H9 (cell line): ENCODE results near the gene DENND5A. TPM values are rescaled to one million over a fixed set of nuclear protein-coding genes. Genes with fewer than 3 reads are reported as not detected.

ENCODE experiments used
- DNase-seq: peaks from one replicate; pipeline ENCODE4 v3.0.0-alpha.2; 2017
- H2AFZ ChIP-seq: one replicate; pipeline ENCODE4 v1.6.1; 2013; ENCODE audit warnings: mild to moderate bottlenecking, low read length, control low read depth, moderate library complexity
- H2AK5ac ChIP-seq: 2 replicates; pipeline ENCODE4 v1.6.1; 2013; ENCODE audit warnings: low read length, control low read depth, mixed read lengths; ENCODE audit not compliant: insufficient read length
- H2BK120ac ChIP-seq: one replicate; pipeline ENCODE4 v1.6.1; 2013; ENCODE audit warnings: low read depth, mild to moderate bottlenecking, low read length, control low read depth, inconsistent platforms; ENCODE audit not compliant: poor library complexity, severe bottlenecking
- H2BK12ac ChIP-seq: 2 replicates; pipeline ENCODE4 v1.6.1; 2013; ENCODE audit warnings: low read length, control low read depth, mixed read lengths, low read depth; ENCODE audit not compliant: insufficient read length
- H2BK15ac ChIP-seq: 2 replicates; pipeline ENCODE4 v1.6.1; 2013; ENCODE audit warnings: low read depth, low read length, control low read depth
- H2BK20ac ChIP-seq: one replicate; pipeline ENCODE4 v1.6.1; 2013; ENCODE audit warnings: low read depth, mild to moderate bottlenecking, low read length, control low read depth, inconsistent platforms; ENCODE audit not compliant: poor library complexity, severe bottlenecking
- H2BK5ac ChIP-seq: 2 replicates; pipeline ENCODE4 v1.6.1; 2013; ENCODE audit warnings: low read length, control low read depth, mixed read lengths; ENCODE audit not compliant: insufficient read length
- H3K14ac ChIP-seq: 2 replicates; pipeline ENCODE4 v1.6.1; 2013; ENCODE audit warnings: low read length, control low read depth; ENCODE audit not compliant: insufficient read depth
- H3K18ac ChIP-seq: 2 replicates; pipeline ENCODE4 v1.6.1; 2013; ENCODE audit warnings: low read depth, mild to moderate bottlenecking, mixed read lengths, low read length, control low read depth; ENCODE audit not compliant: insufficient read length
- H3K23ac ChIP-seq: 2 replicates; pipeline ENCODE4 v1.6.1; 2013; ENCODE audit warnings: low read length, control low read depth, mixed read lengths, low read depth; ENCODE audit not compliant: insufficient read length
- H3K23me2 ChIP-seq: 2 replicates; pipeline ENCODE4 v1.6.1; 2013; ENCODE audit warnings: low read depth, mild to moderate bottlenecking, mixed read lengths, low read length, control low read depth; ENCODE audit not compliant: insufficient read length, poor library complexity, severe bottlenecking
- H3K27ac ChIP-seq: 2 replicates; pipeline ENCODE4 v1.5.1; 2013; ENCODE audit warnings: low read length, control low read depth, mixed read lengths, low read depth; ENCODE audit not compliant: insufficient read length
- H3K27me3 ChIP-seq: 2 replicates; pipeline ENCODE4 v1.6.1; 2013; ENCODE audit warnings: low read length, control low read depth, inconsistent platforms; ENCODE audit not compliant: insufficient read depth
- H3K4ac ChIP-seq: 2 replicates; pipeline ENCODE4 v1.6.1; 2013; ENCODE audit warnings: low read depth, mild to moderate bottlenecking, control low read depth, inconsistent platforms, low read length, moderate library complexity
- H3K4me1 ChIP-seq: 2 replicates; pipeline ENCODE4 v1.6.1; 2013; ENCODE audit warnings: low read length, control low read depth, inconsistent platforms; ENCODE audit not compliant: insufficient read depth
- H3K4me2 ChIP-seq: 2 replicates; pipeline ENCODE4 v1.6.1; 2013; ENCODE audit warnings: low read length, control low read depth, mixed read lengths; ENCODE audit not compliant: insufficient read length, insufficient read depth
- H3K56ac ChIP-seq: 2 replicates; pipeline ENCODE4 v1.6.1; 2013; ENCODE audit warnings: low read depth, mild to moderate bottlenecking, mixed read lengths, low read length, control low read depth; ENCODE audit not compliant: insufficient read length
- H3K79me1 ChIP-seq: 2 replicates; pipeline ENCODE4 v1.6.1; 2013; ENCODE audit warnings: low read depth, mild to moderate bottlenecking, moderate library complexity, low read length, control low read depth, inconsistent platforms; ENCODE audit not compliant: insufficient read depth, poor library complexity, severe bottlenecking
- H3K79me2 ChIP-seq: 2 replicates; pipeline ENCODE4 v1.6.1; 2013; ENCODE audit warnings: low read length, control low read depth, inconsistent platforms; ENCODE audit not compliant: insufficient read depth
- H3K9ac ChIP-seq: 2 replicates; pipeline ENCODE4 v1.6.1; 2013; ENCODE audit warnings: low read length, control low read depth, mixed read lengths; ENCODE audit not compliant: insufficient read length; ENCODE audit errors: extremely low read depth
- H3K9me3 ChIP-seq: one replicate; pipeline ENCODE4 v1.6.1; 2013; ENCODE audit warnings: low read depth, low read length, inconsistent platforms; ENCODE audit not compliant: control insufficient read depth
- H3T11ph ChIP-seq: one replicate; pipeline ENCODE4 v1.6.1; 2013; ENCODE audit warnings: mild to moderate bottlenecking, low read length, control low read depth, inconsistent platforms
- H4K20me1 ChIP-seq: one replicate; pipeline ENCODE4 v1.6.1; 2013; ENCODE audit not compliant: control insufficient read depth, insufficient read length, insufficient read depth
- H4K5ac ChIP-seq: 2 replicates; pipeline ENCODE4 v1.6.1; 2013; ENCODE audit warnings: low read depth, mild to moderate bottlenecking, mixed read lengths, low read length, control low read depth; ENCODE audit not compliant: insufficient read length
- H4K8ac ChIP-seq: replicated peaks from 2 replicates; pipeline ENCODE4 v1.6.1; 2013; ENCODE audit warnings: low read length, control low read depth, mixed read lengths, low read depth; ENCODE audit not compliant: insufficient read length
- H4K91ac ChIP-seq: 2 replicates; pipeline ENCODE4 v1.6.1; 2013; ENCODE audit warnings: low read depth, mild to moderate bottlenecking, moderate library complexity, mixed read lengths, low read length, control low read depth; ENCODE audit not compliant: insufficient read length
- H3K27ac Mint-ChIP-seq, 3 experiments: 2 replicates in 2 of 3; 3 replicates in 1 of 3; pipeline ENCODE4 v1.8.0; 2020 to 2021; ENCODE audit warnings: mixed read lengths in 3 of 3, mild to moderate bottlenecking in 1 of 3, moderate library complexity in 1 of 3
- H3K27me3 Mint-ChIP-seq: 2 replicates; pipeline ENCODE4 v1.8.0; 2021; ENCODE audit warnings: low read depth, mild to moderate bottlenecking, moderate library complexity, mixed read lengths
- H3K36me3 Mint-ChIP-seq, 3 experiments: 2 replicates in 2 of 3; 3 replicates in 1 of 3; pipeline ENCODE4 v1.8.0; 2020 to 2021; ENCODE audit warnings: low read depth in 3 of 3, mixed read lengths in 3 of 3; ENCODE audit not compliant: insufficient read depth in 1 of 3
- H3K4me1 Mint-ChIP-seq, 2 experiments: 2 replicates each; pipeline ENCODE4 v1.8.0; 2020; ENCODE audit warnings: mixed read lengths in 2 of 2
- H3K4me3 Mint-ChIP-seq, 2 experiments: 2 replicates in 1 of 2; 3 replicates in 1 of 2; pipeline ENCODE4 v1.8.0; 2020 to 2021; ENCODE audit warnings: mild to moderate bottlenecking in 2 of 2, mixed read lengths in 2 of 2, moderate library complexity in 1 of 2
- H3K9me3 Mint-ChIP-seq, 2 experiments: 2 replicates in 1 of 2; 3 replicates in 1 of 2; pipeline ENCODE4 v1.8.0; 2020; ENCODE audit warnings: mild to moderate bottlenecking in 2 of 2, mixed read lengths in 2 of 2, moderate library complexity in 1 of 2
- CTCF ChIP-seq: fragments of 200-600 bp; sonication (generic); conservative IDR thresholded peaks from 3 replicates; pipeline ENCODE4 v1.8.0; 2021; ENCODE audit warnings: antibody characterized with exemption, mild to moderate bottlenecking
- WGBS: extraction: QIAGEN DNeasy Blood & Tissue Kit; methylation state at CpG from one replicate; pipeline ENCODE4 v1.1.7; 2013; ENCODE audit warnings: missing lambda C conversion rate, low lambda C conversion rate, mixed read lengths; ENCODE audit not compliant: insufficient read length; ENCODE audit errors: extremely low coverage; 5-methylcytosine and 5-hydroxymethylcytosine counted together
- total RNA-seq: library from RNA; stranded (reverse); gene quantifications from 2 replicates; pipeline ENCODE4 v1.2.1, GENCODE V29; 2021

DENND5A gene
- total RNA-seq, 1 experiment from 2014 or later = 59.6 TPM

- no peaks in the 10 kb centered on the region for H3K9me3 ChIP-seq
- no peak within 1 kb of the TSS for H3K23ac ChIP-seq
- H3K9me3 Mint-ChIP-seq = no peaks in the 10 kb centered on the region; a peak in 1 of 5 replicates
- no peak for TF ChIP-seq CTCF
- peak within 1 kb of the TSS; percentile 46 for H3K4me2 ChIP-seq
- no CpG with 5 or more reads among the region's 113 CpGs for WGBS
- H3K27ac Mint-ChIP-seq = peak within 1 kb of the TSS in 1 of 3 experiments; percentile 20; a peak in 1 of 7 replicates
- H2AFZ ChIP-seq = no peak within 1 kb of the TSS
- H3K56ac ChIP-seq = no peak within 1 kb of the TSS
- H4K8ac ChIP-seq = no peak within 1 kb of the TSS
- peaks cover 0 to 2% (median 0%) of the 10 kb centered on the region in 3 experiments; a peak in 2 of 7 replicates for H3K36me3 Mint-ChIP-seq
- no peak within 1 kb of the TSS for H2BK15ac ChIP-seq
- H3K4ac ChIP-seq = no peak within 1 kb of the TSS
- H2BK5ac ChIP-seq = no peak within 1 kb of the TSS
- H3K79me2 ChIP-seq = no peaks in the 10 kb centered on the region
- H3K27me3 Mint-ChIP-seq = peaks cover 55% of the 10 kb centered on the region
- no peak within 1 kb of the TSS for H3K18ac ChIP-seq
- peak within 1 kb of the TSS; percentile 65 to 81 for H3K4me3 Mint-ChIP-seq
- no peak within 1 kb of the TSS for H2AK5ac ChIP-seq
- no peak within 1 kb of the TSS for H4K5ac ChIP-seq
- H3K23me2 ChIP-seq = peaks cover 8% of the 10 kb centered on the region
- no peak within 1 kb of the TSS for H2BK120ac ChIP-seq
- no peak within 1 kb of the TSS for H3T11ph ChIP-seq
- peak; percentile 45 for DNase-seq
- H3K14ac ChIP-seq = no peak within 1 kb of the TSS; the same call in 1 of the 2 replicates
- H4K91ac ChIP-seq = no peak within 1 kb of the TSS
- no peak within 1 kb of the TSS for H2BK20ac ChIP-seq
- no peaks in the 10 kb centered on the region for H4K20me1 ChIP-seq
- peaks cover 10% of the 10 kb centered on the region; the same call in 1 of the 2 replicates for H3K27me3 ChIP-seq
- no peak within 1 kb of the TSS for H2BK12ac ChIP-seq
- peaks cover 2% of the 10 kb centered on the region; the same call in 1 of the 2 replicates for H3K4me1 ChIP-seq
- no peak within 1 kb of the TSS for H3K27ac ChIP-seq
- no peaks in the 10 kb centered on the region for H3K79me1 ChIP-seq
- no peak within 1 kb of the TSS for H3K9ac ChIP-seq
- H3K4me1 Mint-ChIP-seq = peaks cover 11 to 14% of the 10 kb centered on the region in 2 experiments
Observed at GRCh38 chr11:9091044-9091922, 173.9 kb downstream of the DENND5A start, which contains the start of gene SCUBE2. TSS of gene SCUBE2 (minus strand) at chr11:9091599. CDS start at chr11:9091528, 71 bp downstream.
